Sigmoid colon (tissue), 7 donors: ENCODE results near the gene MAD1L1. TPM values are rescaled to one million over a fixed set of nuclear protein-coding genes. Genes with fewer than 3 reads are reported as not detected.

Experiments used
- DNase-seq: peaks from one replicate; pipeline ENCODE4 v3.0.0-alpha.2; 2019
- H3K27ac ChIP-seq, 4 donors: fragments of 200-600 bp; sonication (generic); one replicate each; pipeline ENCODE4 v1.5.1; 2016 to 2019; ENCODE audit warnings: mild to moderate bottlenecking in 1 of 4
- H3K27me3 ChIP-seq, 3 donors: fragments of 200-600 bp; sonication (generic); one replicate each; pipeline ENCODE4 v1.5.1; 2019; ENCODE audit warnings: mild to moderate bottlenecking in 1 of 3
- H3K36me3 ChIP-seq, 4 donors: fragments of 200-600 bp; sonication (generic); one replicate each; pipeline ENCODE4 v1.5.1; 2016 to 2019
- H3K4me1 ChIP-seq, 4 donors: fragments of 200-600 bp; sonication (generic); one replicate each; pipeline ENCODE4 v1.5.1; 2017 to 2019
- H3K4me3 ChIP-seq, 4 donors: fragments of 200-600 bp; sonication (generic); one replicate each; pipeline ENCODE4 v1.5.1; 2017 to 2019; ENCODE audit warnings: mild to moderate bottlenecking in 2 of 4, moderate library complexity in 1 of 4
- H3K9me3 ChIP-seq, 4 donors: fragments of 200-600 bp in 3 of 4; sonication (generic) in 3 of 4; one replicate each; pipeline versions ENCODE4 v1.5.1 to v1.6.1; 2013 to 2019
- CTCF ChIP-seq, 4 experiments: fragments of 450-650 bp in 3 of 4; fragments of 200-600 bp in 1 of 4; IDR thresholded peaks; one replicate each; pipeline ENCODE4 v1.5.1; 2016 to 2019; ENCODE audit warnings: antibody characterized with exemption in 4 of 4, mild to moderate bottlenecking in 3 of 4, moderate library complexity in 2 of 4
- EP300 ChIP-seq, 4 donors: sonication (generic); formaldehyde crosslinking; IDR thresholded peaks; one replicate each; pipeline ENCODE4 v1.6.1; 2017; ENCODE audit warnings: antibody characterized with exemption in 4 of 4
- POLR2A ChIP-seq, 2 donors: fragments of 450-650 bp; IDR thresholded peaks; one replicate each; pipeline ENCODE4 v1.6.1; 2016; ENCODE audit warnings: antibody characterized with exemption in 2 of 2, mild to moderate bottlenecking in 2 of 2, moderate library complexity in 2 of 2
- POLR2AphosphoS5 ChIP-seq, 4 donors: sonication (generic); formaldehyde crosslinking; IDR thresholded peaks; one replicate each; pipeline ENCODE4 v1.6.1; 2017; ENCODE audit warnings: antibody characterized with exemption in 4 of 4
- WGBS, 2 donors: extraction: QIAGEN DNeasy Blood & Tissue Kit; methylation state at CpG; one replicate each; pipeline ENCODE4 v1.1.7; 2013; 5-methylcytosine and 5-hydroxymethylcytosine counted together
- intact Hi-C: fragments of 100-400 bp; cut with DNase I; formaldehyde crosslinking; loops from one replicate; pipeline ENCODE4 v1.15.1; 2023
- polyA plus RNA-seq, 3 donors: library from polyadenylated mRNA; stranded (reverse); fragments of 200-250 nt; gene quantifications; one replicate each; pipeline ENCODE4 v1.2.3, GENCODE V29; 2013
- total RNA-seq, 4 donors: library from RNA; depleted of rRNA; stranded (reverse); fragments of >200 nt; gene quantifications; one replicate each; pipeline ENCODE4 v1.1.0, GENCODE V29; 2016
- donor health status: healthy with polysubstance abuse.
- donor health status: Bipolar disorder and iron deficiency.
- donor health status: healthy.

The MAD1L1 gene
- total and polyA plus RNA-seq, 7 donors = 10.2 to 38.4 (median 20.6) TPM

GRCh38 chr7:2108501-2109250 lies 124.1 kb downstream of the MAD1L1 start:
- Histone ChIP-seq H3K4me1 (peaks cover 0 to 47% (median 40%) of the 10 kb centered on the region in 4 donors), H3K4me3 (no peak overlapping the region), H3K36me3 (no peaks in the 10 kb centered on the region), H3K9me3 (no peaks in the 10 kb centered on the region), H3K27ac (no peak overlapping the region), H3K27me3 (no peaks in the 10 kb centered on the region)
- no peak for DNase-seq
- intact Hi-C loops = loop anchor here (5.0 to 10.0 kb wide), 2 partner anchors 64 to 246 kb away; partner anchors contain the start of gene EIF3B
- WGBS, 2 donors = 94 to 95% methylated on average over 24 of the region's 24 CpGs
- TF ChIP-seq POLR2A (IDR thresholded peaks at IDR 0.05) = no peak

- no peaks in the 10 kb centered on the region for H3K36me3 ChIP-seq
- WGBS, 2 donors = 90 to 94% methylated on average over 9 of the region's 9 CpGs
- H3K9me3 ChIP-seq = no peaks in the 10 kb centered on the region
- intact Hi-C loops = loop anchor here (5.0 to 10.0 kb wide), 2 partner anchors 64 to 247 kb away; partner anchors contain the start of gene EIF3B
- no peaks in the 10 kb centered on the region for H3K27me3 ChIP-seq
- DNase-seq = no peak
- TF ChIP-seq POLR2A (IDR thresholded peaks at IDR 0.05) = no peak
- TF ChIP-seq EP300 (IDR thresholded peaks at IDR 0.05) = no peak
- no peak for TF ChIP-seq CTCF (IDR thresholded peaks at IDR 0.05)
- TF ChIP-seq POLR2AphosphoS5 (IDR thresholded peaks at IDR 0.05) = no peak
- no peak overlapping the region for H3K27ac ChIP-seq
- H3K4me3 ChIP-seq = no peak overlapping the region
- H3K4me1 ChIP-seq = peaks cover 0 to 53% (median 46%) of the 10 kb centered on the region in 4 donors
Observed at GRCh38 chr7:2108071-2108455, 124.7 kb downstream of the MAD1L1 start.

DNA sequence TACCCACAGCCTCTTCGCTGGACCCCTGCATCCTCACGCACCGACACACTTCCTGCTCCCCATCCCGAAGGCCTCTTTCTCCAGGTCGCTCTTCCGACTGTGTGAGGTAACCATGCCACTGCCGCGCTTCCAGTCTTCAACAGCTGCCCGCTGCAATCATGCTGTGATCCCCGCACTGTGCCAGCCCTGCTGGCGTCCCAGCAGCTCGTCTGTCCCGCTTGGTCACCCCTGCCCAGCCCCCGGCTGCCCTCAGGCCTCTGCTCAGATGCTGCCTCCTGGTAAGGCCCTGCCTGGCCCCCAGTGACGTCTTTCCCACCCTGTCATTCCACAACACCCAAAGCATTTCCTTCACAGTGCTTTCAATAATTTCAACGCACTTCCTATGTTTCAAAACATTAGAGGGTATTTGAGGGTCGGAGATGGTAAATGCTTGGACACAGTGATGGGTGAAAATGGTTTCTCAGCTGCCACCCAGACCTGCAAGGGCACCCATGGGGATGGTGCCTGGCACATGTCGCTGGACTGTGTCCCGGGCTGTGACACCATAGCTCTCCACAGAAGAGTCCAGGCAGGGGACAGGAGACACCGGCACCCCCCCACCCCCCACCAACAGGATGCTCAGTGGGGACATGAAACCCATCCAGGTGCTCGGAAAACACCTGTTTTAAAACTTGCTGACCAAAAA lies 125.2 kb downstream of the MAD1L1 start:
- Histone ChIP-seq H3K9me3 (no peaks in the 10 kb centered on the region), H3K27me3 (no peaks in the 10 kb centered on the region), H3K4me3 (no peak overlapping the region), H3K4me1 (peaks cover 0 to 53% (median 47%) of the 10 kb centered on the region in 4 donors), H3K27ac (no peak overlapping the region), H3K36me3 (no peaks in the 10 kb centered on the region)
- 89 to 95% methylated on average over 21 of the region's 21 CpGs for WGBS, 2 donors
- TF ChIP-seq CTCF (IDR thresholded peaks at IDR 0.05) (no peak), POLR2AphosphoS5 (IDR thresholded peaks at IDR 0.05) (no peak), POLR2A (IDR thresholded peaks at IDR 0.05) (no peak), EP300 (IDR thresholded peaks at IDR 0.05) (no peak)
- intact Hi-C loops = loop anchor here (5.0 to 10.0 kb wide), 2 partner anchors 65 to 247 kb away; partner anchors contain the start of gene EIF3B
- no peak for DNase-seq

DNA sequence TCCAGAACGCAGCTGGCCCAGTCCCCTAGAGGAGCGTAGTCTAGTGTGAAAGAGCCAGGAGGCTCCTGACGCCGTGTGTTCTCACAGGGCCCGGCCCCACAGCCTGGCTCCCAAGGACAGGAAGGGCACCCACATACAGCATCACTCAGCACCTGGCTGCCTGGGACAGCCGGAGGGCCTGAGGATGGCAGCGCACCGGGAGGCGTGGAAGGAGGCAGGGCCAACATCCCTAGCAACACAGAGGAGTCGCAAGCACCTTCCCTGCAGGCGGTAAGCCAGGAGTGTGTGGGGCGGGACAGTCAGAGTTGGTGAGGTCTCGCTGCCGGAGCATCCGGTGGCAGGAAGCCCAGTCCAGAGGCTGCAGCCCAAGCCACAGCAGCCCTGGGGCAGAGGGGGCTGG lies 125.8 kb downstream of the MAD1L1 start:
- Histone ChIP-seq H3K27ac (no peak overlapping the region), H3K9me3 (no peaks in the 10 kb centered on the region), H3K4me3 (no peak overlapping the region), H3K27me3 (no peaks in the 10 kb centered on the region), H3K36me3 (no peaks in the 10 kb centered on the region), H3K4me1 (peaks cover 0 to 51% (median 46%) of the 10 kb centered on the region in 4 donors)
- TF ChIP-seq CTCF (IDR thresholded peaks at IDR 0.05) (no peak), POLR2AphosphoS5 (IDR thresholded peaks at IDR 0.05) (no peak), POLR2A (IDR thresholded peaks at IDR 0.05) (no peak), EP300 (IDR thresholded peaks at IDR 0.05) (no peak)
- intact Hi-C loops = loop anchor here (5.0 to 10.0 kb wide), 2 partner anchors 65 to 248 kb away; partner anchors contain the start of gene EIF3B
- no peak for DNase-seq
- WGBS, 2 donors = 81 to 92% methylated on average over 15 of the region's 15 CpGs

GRCh38 chr7:2106440-2106839 lies 126.3 kb downstream of the MAD1L1 start:
- no peak for TF ChIP-seq POLR2AphosphoS5 (IDR thresholded peaks at IDR 0.05)
- no peak for TF ChIP-seq CTCF (IDR thresholded peaks at IDR 0.05)
- TF ChIP-seq POLR2A (IDR thresholded peaks at IDR 0.05) = no peak
- no peak for TF ChIP-seq EP300 (IDR thresholded peaks at IDR 0.05)
- DNase-seq = no peak
- Histone ChIP-seq H3K4me3 (no peak overlapping the region), H3K4me1 (peaks cover 0 to 46% (median 42%) of the 10 kb centered on the region in 4 donors), H3K27ac (no peak overlapping the region), H3K27me3 (no peaks in the 10 kb centered on the region), H3K9me3 (no peaks in the 10 kb centered on the region), H3K36me3 (no peaks in the 10 kb centered on the region)
- 95% methylated on average over 12 of the region's 12 CpGs for WGBS, 2 donors
- intact Hi-C loops = loop anchor here (5.0 to 10.0 kb wide), 2 partner anchors 66 to 248 kb away; partner anchors contain the start of gene EIF3B
